ENCODE data around the gene NSDHL.

DNA sequence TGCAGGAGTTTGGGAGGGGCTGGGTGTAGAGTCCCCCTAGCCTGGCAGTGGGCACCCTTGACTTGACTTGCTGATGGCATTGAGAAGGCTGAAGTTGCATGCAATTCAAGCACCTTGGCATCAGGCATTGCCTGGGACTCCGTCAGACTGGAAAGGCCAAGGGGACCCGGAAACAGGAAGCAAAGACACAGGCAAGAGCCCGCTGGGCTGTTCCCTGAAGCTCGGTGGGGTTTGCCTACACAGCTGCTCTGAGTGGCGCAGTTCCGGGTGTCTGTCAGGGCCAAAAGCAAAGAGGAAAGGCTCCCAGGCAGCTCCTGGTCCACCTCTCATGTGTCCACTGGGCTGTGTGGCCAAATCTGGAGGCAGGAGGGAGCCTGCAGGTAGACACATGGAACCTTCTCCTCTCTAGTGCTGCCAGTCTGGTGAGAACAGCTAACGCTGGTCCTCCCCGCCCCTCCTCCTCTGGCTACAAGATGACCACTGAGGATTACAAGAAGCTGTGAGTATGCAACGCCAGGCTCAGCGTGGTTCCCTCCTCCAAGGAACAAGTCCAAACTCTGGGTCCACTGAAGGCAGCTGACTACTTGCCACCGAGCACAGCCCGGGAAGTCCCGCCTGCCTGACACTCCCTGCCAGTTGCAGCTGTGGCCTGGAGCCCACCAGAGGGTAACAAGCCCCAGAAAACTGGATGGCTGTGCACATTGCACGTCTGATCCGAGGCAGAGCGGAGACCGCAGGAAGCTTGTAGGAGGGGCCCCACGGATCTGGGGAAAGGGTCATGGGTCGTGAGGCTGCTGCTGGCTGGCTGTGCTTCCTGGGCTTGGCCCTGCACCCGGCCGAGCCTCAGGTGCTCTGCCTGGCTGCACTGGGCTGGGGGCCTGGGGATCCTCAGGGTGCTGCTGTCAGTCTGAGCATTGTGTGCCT, 87.1 kb downstream of the NSDHL start:
- TF ChIP-seq, protein P1, sequence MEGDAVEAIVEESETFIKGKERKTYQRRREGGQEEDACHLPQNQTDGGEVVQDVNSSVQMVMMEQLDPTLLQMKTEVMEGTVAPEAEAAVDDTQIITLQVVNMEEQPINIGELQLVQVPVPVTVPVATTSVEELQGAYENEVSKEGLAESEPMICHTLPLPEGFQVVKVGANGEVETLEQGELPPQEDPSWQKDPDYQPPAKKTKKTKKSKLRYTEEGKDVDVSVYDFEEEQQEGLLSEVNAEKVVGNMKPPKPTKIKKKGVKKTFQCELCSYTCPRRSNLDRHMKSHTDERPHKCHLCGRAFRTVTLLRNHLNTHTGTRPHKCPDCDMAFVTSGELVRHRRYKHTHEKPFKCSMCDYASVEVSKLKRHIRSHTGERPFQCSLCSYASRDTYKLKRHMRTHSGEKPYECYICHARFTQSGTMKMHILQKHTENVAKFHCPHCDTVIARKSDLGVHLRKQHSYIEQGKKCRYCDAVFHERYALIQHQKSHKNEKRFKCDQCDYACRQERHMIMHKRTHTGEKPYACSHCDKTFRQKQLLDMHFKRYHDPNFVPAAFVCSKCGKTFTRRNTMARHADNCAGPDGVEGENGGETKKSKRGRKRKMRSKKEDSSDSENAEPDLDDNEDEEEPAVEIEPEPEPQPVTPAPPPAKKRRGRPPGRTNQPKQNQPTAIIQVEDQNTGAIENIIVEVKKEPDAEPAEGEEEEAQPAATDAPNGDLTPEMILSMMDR (conservative IDR thresholded peaks at IDR 0.05): no peak
- no peak for TF ChIP-seq EZH2 (IDR thresholded peaks at IDR 0.05; ENCODE audit: low read depth)
